HG02571 (cell line): ENCODE measurements around the gene LRRC27.
"Not testable (repeated sequence)": the region's sequence is repeated elsewhere in the genome, so short reads cannot be mapped to it uniquely, and the experiment has no call there.

Experiments used
- ATAC-seq: cut with Tn5 transposase; IDR thresholded peaks from one replicate; pipeline ENCODE4 v1.9.1; 2021; ENCODE audit warnings: mild to moderate bottlenecking, moderate library complexity; ENCODE audit not compliant: unreplicated experiment

LRRC27 gene

GRCh38 chr10:132371641-132372081 lies 39.7 kb downstream of the LRRC27 start:
- no peak for ATAC-seq

- no peak for ATAC-seq
These were observed 40.6 kb downstream of the LRRC27 start for GRCh38 chr10:132372516-132373095.

- no peak for ATAC-seq
These were observed 41.4 kb downstream of the LRRC27 start for GRCh38 chr10:132373241-132373955.

GRCh38 chr10:132374176-132374575 lies 42.2 kb downstream of the LRRC27 start:
- no peak for ATAC-seq

GRCh38 chr10:132374612-132375011 lies 42.6 kb downstream of the LRRC27 start:
- ATAC-seq: no peak

GRCh38 chr10:132375116-132375794 lies 43.3 kb downstream of the LRRC27 start:
- ATAC-seq: no peak

- ATAC-seq: no peak
These were observed 43.9 kb downstream of the LRRC27 start for GRCh38 chr10:132375795-132376297.

GRCh38 chr10:132376394-132376851 lies 44.4 kb downstream of the LRRC27 start:
- no peak for ATAC-seq

- no peak for ATAC-seq
These were observed 45.3 kb downstream of the LRRC27 start for GRCh38 chr10:132377326-132377725.

GRCh38 chr10:132379026-132379425 lies 47.0 kb downstream of the LRRC27 start:
- not testable (repeated sequence) for ATAC-seq

- ATAC-seq: not testable (repeated sequence)
These were observed 49.0 kb downstream of the LRRC27 start for GRCh38 chr10:132380986-132381385.

- no peak for ATAC-seq
These were observed 49.7 kb downstream of the LRRC27 start for GRCh38 chr10:132381741-132382140.

- no peak for ATAC-seq
These were observed 50.4 kb downstream of the LRRC27 start for GRCh38 chr10:132382231-132382922.

GRCh38 chr10:132383101-132383500 lies 51.1 kb downstream of the LRRC27 start:
- no peak for ATAC-seq

GRCh38 chr10:132383751-132384196 lies 51.8 kb downstream of the LRRC27 start:
- ATAC-seq: no peak

GRCh38 chr10:132384618-132385388 lies 52.8 kb downstream of the LRRC27 start:
- no peak for ATAC-seq

GRCh38 chr10:132385389-132385667 lies 53.3 kb downstream of the LRRC27 start:
- ATAC-seq: no peak

- no peak for ATAC-seq
These were observed 53.9 kb downstream of the LRRC27 start for GRCh38 chr10:132385721-132386418.

- ATAC-seq: no peak
These were observed 54.4 kb downstream of the LRRC27 start for GRCh38 chr10:132386419-132386831.

GRCh38 chr10:132386896-132387295 lies 54.9 kb downstream of the LRRC27 start:
- ATAC-seq: not testable (repeated sequence)
